Activated CD4-positive, alpha-beta T cell treated with anti-CD3 and anti-CD28 coated beads, Interleukin-2, amount 10 ng/mL, durations not matched to agents 24 days and 14 days (primary cell): ENCODE data around the gene SMOC2. TPM values are rescaled to one million over a fixed set of nuclear protein-coding genes. Genes with fewer than 3 reads are reported as not detected.

ENCODE experiments used
- DNase-seq: peaks from one replicate; pipeline ENCODE4 v3.0.0; 2022
- H3K27ac Mint-ChIP-seq: one replicate; pipeline ENCODE4 v1.8.0; 2022; ENCODE audit warnings: mild to moderate bottlenecking, mixed read lengths
- H3K27me3 Mint-ChIP-seq: one replicate; pipeline ENCODE4 v1.8.0; 2022; ENCODE audit warnings: mixed read lengths
- H3K36me3 Mint-ChIP-seq: one replicate; pipeline ENCODE4 v1.8.0; 2022; ENCODE audit warnings: low read depth, mild to moderate bottlenecking, mixed read lengths
- H3K4me1 Mint-ChIP-seq: one replicate; pipeline ENCODE4 v1.8.0; 2021; ENCODE audit warnings: mixed read lengths
- H3K4me3 Mint-ChIP-seq: one replicate; pipeline ENCODE4 v1.8.0; 2022; ENCODE audit warnings: mild to moderate bottlenecking, moderate library complexity, mixed read lengths
- H3K9me3 Mint-ChIP-seq: one replicate; pipeline ENCODE4 v1.8.0; 2021; ENCODE audit warnings: mixed read lengths
- intact Hi-C: fragments of 100-400 bp; cut with micrococcal nuclease; formaldehyde crosslinking; loops from one replicate; pipeline ENCODE4 v1.15.1; 2023
- total RNA-seq: library from RNA; stranded (reverse); gene quantifications from 2 replicates; pipeline ENCODE4 v1.2.3, GENCODE V29; 2022

SMOC2 gene
- total RNA-seq, 1 donor from 2014 or later, result not detected

DNA sequence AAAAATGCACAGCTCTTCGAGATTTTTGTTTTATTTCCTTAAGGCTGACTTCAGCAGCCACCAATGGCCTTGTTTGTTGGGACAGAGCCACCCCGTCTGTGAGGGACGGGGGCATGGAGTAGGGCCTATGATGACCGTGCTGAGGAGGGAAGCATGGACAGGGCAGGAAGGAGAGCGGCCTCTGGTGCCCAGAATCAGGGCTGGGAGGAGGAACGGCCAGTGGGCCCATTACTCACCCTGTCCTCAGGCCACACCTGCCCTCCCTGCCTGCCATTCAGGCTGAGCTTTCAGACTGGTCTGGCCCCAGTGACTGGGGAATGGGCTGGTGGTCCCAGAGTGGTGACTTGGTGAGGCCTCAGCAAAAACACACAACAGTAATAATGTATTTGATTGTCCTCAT, 104.4 kb downstream of the SMOC2 start:
- intact Hi-C loops, result no loop called here
- H3K36me3 Mint-ChIP-seq, result no peaks in the 10 kb centered on the region
- no peak overlapping the region for H3K27ac Mint-ChIP-seq
- no peaks in the 10 kb centered on the region for H3K27me3 Mint-ChIP-seq
- H3K9me3 Mint-ChIP-seq, result no peaks in the 10 kb centered on the region
- DNase-seq, result no peak
- H3K4me1 Mint-ChIP-seq, result no peaks in the 10 kb centered on the region
- H3K4me3 Mint-ChIP-seq, result no peak overlapping the region

DNA sequence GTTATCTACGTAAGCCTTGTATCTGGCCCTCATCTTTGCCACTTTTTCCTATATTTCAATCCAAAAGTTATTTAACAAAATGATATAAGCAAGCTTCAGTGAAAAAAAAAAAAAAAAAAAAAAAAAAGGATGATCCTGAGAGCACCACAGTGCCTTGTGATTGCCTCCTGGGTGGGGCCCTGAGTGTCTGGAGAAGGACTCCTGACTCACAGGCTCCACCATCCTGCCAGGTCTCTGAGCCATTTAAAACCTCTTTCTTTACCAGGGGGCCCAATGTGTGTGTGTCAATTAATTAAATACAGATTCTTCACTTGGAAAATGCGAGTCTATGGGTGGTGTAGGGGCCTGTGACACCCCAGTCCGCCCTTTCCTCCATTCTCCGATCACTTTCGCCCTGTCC, 105.2 kb downstream of the SMOC2 start:
- DNase-seq, result no peak
- no peaks in the 10 kb centered on the region for H3K36me3 Mint-ChIP-seq
- H3K27me3 Mint-ChIP-seq, result no peaks in the 10 kb centered on the region
- intact Hi-C loops, result no loop called here
- no peaks in the 10 kb centered on the region for H3K4me1 Mint-ChIP-seq
- H3K9me3 Mint-ChIP-seq, result no peaks in the 10 kb centered on the region
- no peak overlapping the region for H3K4me3 Mint-ChIP-seq
- no peak overlapping the region for H3K27ac Mint-ChIP-seq

DNA sequence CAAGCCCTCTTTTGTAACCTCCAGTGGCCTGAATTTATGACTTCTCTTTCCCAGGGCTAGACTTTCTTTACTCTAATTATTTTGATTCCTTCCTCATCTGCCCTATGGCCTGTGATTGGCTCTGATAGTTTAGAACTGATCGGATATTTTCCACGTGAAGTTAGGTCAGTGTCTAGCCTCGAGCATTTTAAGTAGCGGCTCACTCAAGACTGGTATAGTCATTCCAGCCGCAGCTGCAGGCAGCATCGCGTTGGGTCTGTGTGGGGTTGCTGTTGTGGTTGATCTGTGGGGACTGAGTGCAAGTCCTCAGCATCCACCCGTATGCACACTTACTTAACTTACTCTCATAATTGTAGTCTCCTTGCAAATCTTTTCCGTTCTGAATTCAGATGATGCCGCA, 105.7 kb downstream of the SMOC2 start:
- H3K27me3 Mint-ChIP-seq, result no peaks in the 10 kb centered on the region
- no peaks in the 10 kb centered on the region for H3K36me3 Mint-ChIP-seq
- no peak overlapping the region for H3K4me3 Mint-ChIP-seq
- intact Hi-C loops, result no loop called here
- H3K4me1 Mint-ChIP-seq, result no peaks in the 10 kb centered on the region
- H3K27ac Mint-ChIP-seq, result no peak overlapping the region
- no peaks in the 10 kb centered on the region for H3K9me3 Mint-ChIP-seq
- no peak for DNase-seq

- H3K4me3 Mint-ChIP-seq, result no peak overlapping the region
- no peak overlapping the region for H3K27ac Mint-ChIP-seq
- no peaks in the 10 kb centered on the region for H3K4me1 Mint-ChIP-seq
- no peaks in the 10 kb centered on the region for H3K36me3 Mint-ChIP-seq
- H3K27me3 Mint-ChIP-seq, result no peaks in the 10 kb centered on the region
- DNase-seq, result no peak
- no peaks in the 10 kb centered on the region for H3K9me3 Mint-ChIP-seq
- intact Hi-C loops, result no loop called here
Observed at GRCh38 chr6:168550326-168550725, 109.3 kb downstream of the SMOC2 start.

DNA sequence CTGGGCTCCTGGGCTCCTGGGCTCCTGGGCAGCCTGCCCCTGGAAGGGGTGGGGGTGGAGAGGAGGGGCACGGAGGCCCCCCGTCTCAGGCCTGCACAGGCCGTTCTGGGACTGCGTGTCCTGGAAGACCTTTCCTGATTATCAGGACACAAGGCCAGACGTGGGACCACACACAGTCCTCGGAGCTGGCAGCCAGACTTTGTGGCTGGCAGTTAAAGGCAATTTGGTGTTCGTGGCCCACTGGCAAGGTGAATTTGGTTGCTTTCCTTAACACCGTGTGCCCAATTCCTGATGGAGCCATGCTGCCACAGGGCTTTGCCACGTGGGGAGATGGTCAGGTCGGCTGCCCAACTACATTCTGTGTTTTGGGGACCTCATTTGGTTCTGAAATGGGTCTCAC, 113.5 kb downstream of the SMOC2 start:
- Mint-ChIP-seq H3K9me3 (peaks cover 3% of the 10 kb centered on the region), H3K36me3 (no peaks in the 10 kb centered on the region), H3K4me3 (no peak overlapping the region), H3K4me1 (no peaks in the 10 kb centered on the region), H3K27me3 (no peaks in the 10 kb centered on the region), H3K27ac (no peak overlapping the region)
- intact Hi-C loops, result no loop called here
- no peak for DNase-seq

GRCh38 chr6:168554898-168555617, 114.1 kb downstream of the SMOC2 start:
- DNase-seq, result no peak
- no peak overlapping the region for H3K27ac Mint-ChIP-seq
- no peaks in the 10 kb centered on the region for H3K27me3 Mint-ChIP-seq
- no peaks in the 10 kb centered on the region for H3K36me3 Mint-ChIP-seq
- H3K4me3 Mint-ChIP-seq, result no peak overlapping the region
- peaks cover 3% of the 10 kb centered on the region for H3K9me3 Mint-ChIP-seq
- H3K4me1 Mint-ChIP-seq, result no peaks in the 10 kb centered on the region
- intact Hi-C loops, result no loop called here

GRCh38 chr6:168555618-168556273, 114.8 kb downstream of the SMOC2 start:
- H3K27ac Mint-ChIP-seq, result no peak overlapping the region
- DNase-seq, result no peak
- H3K9me3 Mint-ChIP-seq, result peaks cover 3% of the 10 kb centered on the region
- H3K4me3 Mint-ChIP-seq, result no peak overlapping the region
- intact Hi-C loops, result no loop called here
- no peaks in the 10 kb centered on the region for H3K36me3 Mint-ChIP-seq
- H3K27me3 Mint-ChIP-seq, result no peaks in the 10 kb centered on the region
- H3K4me1 Mint-ChIP-seq, result no peaks in the 10 kb centered on the region

DNA sequence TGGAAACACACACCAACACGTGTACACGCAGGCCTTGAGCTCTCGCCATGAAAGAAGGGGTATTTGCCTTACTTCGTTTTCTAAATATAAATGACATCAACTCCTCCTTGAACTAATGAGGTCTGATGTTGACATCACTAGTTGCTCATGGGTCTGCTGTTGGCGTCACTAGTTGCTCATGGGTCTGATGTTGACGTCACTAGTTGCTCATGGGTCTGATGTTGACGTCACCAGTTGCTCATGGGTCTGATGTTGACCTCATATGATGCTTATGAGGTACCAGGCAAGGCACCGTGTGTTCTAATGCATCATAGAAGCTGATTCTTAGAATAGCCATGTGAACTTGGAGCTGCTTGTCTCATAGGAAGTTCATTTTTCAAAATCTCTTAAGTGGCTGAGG, 116.5 kb downstream of the SMOC2 start:
- no peaks in the 10 kb centered on the region for H3K4me1 Mint-ChIP-seq
- H3K27ac Mint-ChIP-seq, result no peak overlapping the region
- H3K36me3 Mint-ChIP-seq, result no peaks in the 10 kb centered on the region
- no peak for DNase-seq
- no peaks in the 10 kb centered on the region for H3K27me3 Mint-ChIP-seq
- H3K9me3 Mint-ChIP-seq, result peaks cover 3% of the 10 kb centered on the region
- intact Hi-C loops, result no loop called here
- no peak overlapping the region for H3K4me3 Mint-ChIP-seq

GRCh38 chr6:168558686-168559085, 117.7 kb downstream of the SMOC2 start:
- Mint-ChIP-seq H3K4me1 (no peaks in the 10 kb centered on the region), H3K27me3 (no peaks in the 10 kb centered on the region), H3K27ac (no peak overlapping the region), H3K9me3 (peaks cover 3% of the 10 kb centered on the region), H3K4me3 (no peak overlapping the region), H3K36me3 (no peaks in the 10 kb centered on the region)
- intact Hi-C loops, result no loop called here
- DNase-seq, result no peak

DNA sequence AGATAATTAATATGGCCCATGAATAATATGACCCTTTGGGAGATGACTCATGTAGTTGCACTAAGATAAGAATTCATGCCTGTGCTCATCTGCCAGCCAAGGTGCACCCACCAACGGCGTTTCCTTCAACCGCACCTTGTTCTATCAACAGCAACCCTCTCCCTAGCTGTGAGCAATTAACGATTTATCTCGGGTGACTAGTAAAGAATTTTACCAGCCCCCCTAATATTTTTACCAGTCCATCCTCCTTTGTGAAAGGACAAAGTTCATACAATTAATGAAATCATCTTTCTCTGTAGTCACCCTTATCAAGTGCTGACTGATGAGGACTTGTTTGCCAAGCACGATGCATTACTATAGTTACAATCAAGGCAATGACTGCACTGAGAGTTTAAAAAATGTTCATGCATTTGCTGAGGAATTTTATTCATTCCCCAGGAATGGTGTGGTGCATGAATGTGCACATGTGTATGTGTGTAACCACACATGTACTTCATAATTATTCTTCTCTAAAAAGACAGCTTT, 118.7 kb downstream of the SMOC2 start:
- intact Hi-C loops, result no loop called here
- H3K4me3 Mint-ChIP-seq, result no peak overlapping the region
- peaks cover 3% of the 10 kb centered on the region for H3K9me3 Mint-ChIP-seq
- no peak overlapping the region for H3K27ac Mint-ChIP-seq
- no peaks in the 10 kb centered on the region for H3K36me3 Mint-ChIP-seq
- DNase-seq, result no peak
- no peaks in the 10 kb centered on the region for H3K27me3 Mint-ChIP-seq
- H3K4me1 Mint-ChIP-seq, result no peaks in the 10 kb centered on the region

DNA sequence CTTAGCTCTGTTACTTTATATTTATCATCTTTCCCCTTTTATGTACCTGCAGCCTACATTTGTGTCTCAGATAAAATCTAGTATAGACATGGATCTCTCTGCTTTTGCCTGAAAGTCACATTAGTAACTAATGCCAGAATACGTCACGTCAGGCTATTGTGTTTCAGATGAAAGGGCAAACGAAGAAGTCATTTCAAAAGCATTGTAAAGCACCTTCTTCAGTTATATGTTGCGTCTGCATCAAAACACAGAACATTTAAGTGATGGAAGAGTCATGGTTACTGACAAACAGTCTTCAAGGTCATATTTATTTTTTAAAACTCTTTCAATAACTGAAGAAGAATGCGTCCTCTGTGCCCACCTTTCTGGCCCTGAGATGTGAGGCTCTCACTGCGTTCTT, 119.1 kb downstream of the SMOC2 start:
- H3K27ac Mint-ChIP-seq, result no peak overlapping the region
- peaks cover 3% of the 10 kb centered on the region for H3K9me3 Mint-ChIP-seq
- no peaks in the 10 kb centered on the region for H3K27me3 Mint-ChIP-seq
- no peaks in the 10 kb centered on the region for H3K36me3 Mint-ChIP-seq
- intact Hi-C loops, result no loop called here
- H3K4me3 Mint-ChIP-seq, result no peak overlapping the region
- H3K4me1 Mint-ChIP-seq, result no peaks in the 10 kb centered on the region
- no peak for DNase-seq

GRCh38 chr6:168562576-168563151, 121.7 kb downstream of the SMOC2 start:
- Mint-ChIP-seq H3K4me1 (no peaks in the 10 kb centered on the region), H3K27me3 (no peaks in the 10 kb centered on the region), H3K9me3 (peaks cover 3% of the 10 kb centered on the region), H3K27ac (no peak overlapping the region), H3K4me3 (no peak overlapping the region), H3K36me3 (no peaks in the 10 kb centered on the region)
- no peak for DNase-seq
- intact Hi-C loops, result no loop called here

GRCh38 chr6:168563656-168564055, 122.7 kb downstream of the SMOC2 start:
- peaks cover 2% of the 10 kb centered on the region for H3K9me3 Mint-ChIP-seq
- no peaks in the 10 kb centered on the region for H3K36me3 Mint-ChIP-seq
- no peaks in the 10 kb centered on the region for H3K4me1 Mint-ChIP-seq
- H3K27me3 Mint-ChIP-seq, result no peaks in the 10 kb centered on the region
- H3K4me3 Mint-ChIP-seq, result no peak overlapping the region
- intact Hi-C loops, result no loop called here
- DNase-seq, result no peak
- no peak overlapping the region for H3K27ac Mint-ChIP-seq

DNA sequence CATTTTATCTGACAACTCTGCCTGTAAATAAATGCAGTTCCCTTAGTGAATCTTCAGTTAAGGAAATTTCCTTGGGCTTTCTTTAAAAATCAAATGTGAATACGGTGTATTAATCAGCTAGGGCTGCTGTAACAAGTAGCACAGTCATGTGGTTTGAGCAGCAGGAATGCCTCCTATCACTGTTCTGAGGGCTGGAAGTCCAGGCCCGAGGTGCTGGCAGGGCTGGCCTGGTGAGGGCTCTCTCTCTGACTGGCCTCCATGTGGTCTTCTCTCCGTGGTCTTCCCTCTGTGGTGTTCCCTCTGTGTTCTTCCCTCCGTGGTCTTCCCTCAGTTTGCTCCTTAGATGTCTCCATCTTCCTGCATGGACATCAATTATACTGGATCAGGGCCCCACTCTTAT, 124.1 kb downstream of the SMOC2 start:
- Mint-ChIP-seq H3K27me3 (no peaks in the 10 kb centered on the region), H3K27ac (no peak overlapping the region), H3K9me3 (no peaks in the 10 kb centered on the region), H3K4me3 (no peak overlapping the region), H3K4me1 (no peaks in the 10 kb centered on the region), H3K36me3 (no peaks in the 10 kb centered on the region)
- no peak for DNase-seq
- intact Hi-C loops, result no loop called here
